Measurements from ENCODE around the gene PLLP.
"Not testable (repeated sequence)": the region's sequence is repeated elsewhere in the genome, so short reads cannot be mapped to it uniquely, and the experiment has no call there.

GRCh38 chr16:57275946-57276345 lies 8.5 kb downstream of the PLLP start:
- TF ChIP-seq POLR2A (IDR thresholded peaks at IDR 0.05; ENCODE audit: low read depth, low read length): not testable (repeated sequence)
- TF ChIP-seq, protein P1, sequence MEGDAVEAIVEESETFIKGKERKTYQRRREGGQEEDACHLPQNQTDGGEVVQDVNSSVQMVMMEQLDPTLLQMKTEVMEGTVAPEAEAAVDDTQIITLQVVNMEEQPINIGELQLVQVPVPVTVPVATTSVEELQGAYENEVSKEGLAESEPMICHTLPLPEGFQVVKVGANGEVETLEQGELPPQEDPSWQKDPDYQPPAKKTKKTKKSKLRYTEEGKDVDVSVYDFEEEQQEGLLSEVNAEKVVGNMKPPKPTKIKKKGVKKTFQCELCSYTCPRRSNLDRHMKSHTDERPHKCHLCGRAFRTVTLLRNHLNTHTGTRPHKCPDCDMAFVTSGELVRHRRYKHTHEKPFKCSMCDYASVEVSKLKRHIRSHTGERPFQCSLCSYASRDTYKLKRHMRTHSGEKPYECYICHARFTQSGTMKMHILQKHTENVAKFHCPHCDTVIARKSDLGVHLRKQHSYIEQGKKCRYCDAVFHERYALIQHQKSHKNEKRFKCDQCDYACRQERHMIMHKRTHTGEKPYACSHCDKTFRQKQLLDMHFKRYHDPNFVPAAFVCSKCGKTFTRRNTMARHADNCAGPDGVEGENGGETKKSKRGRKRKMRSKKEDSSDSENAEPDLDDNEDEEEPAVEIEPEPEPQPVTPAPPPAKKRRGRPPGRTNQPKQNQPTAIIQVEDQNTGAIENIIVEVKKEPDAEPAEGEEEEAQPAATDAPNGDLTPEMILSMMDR (IDR thresholded peaks at IDR 0.05 in 2 of 3, conservative IDR thresholded peaks at IDR 0.05 in 1 of 3; ENCODE audit: control insufficient read depth in 2 of 3, extremely low read depth in 1 of 3, insufficient read depth in 1 of 3, low read depth in 3 of 3, low read length in 3 of 3): not testable (repeated sequence)
